NCI-H526 treated with DMSO at 0.1 percent for 48 hours (cell line): ENCODE results near the gene AUTS2.
"Not testable (repeated sequence)": the region's sequence is repeated elsewhere in the genome, so short reads cannot be mapped to it uniquely, and the experiment has no call there.

Experiments
- DNase-seq: peaks from one replicate; lab custom pipeline; 2025; lab: John Stamatoyannopoulos, UW

The AUTS2 gene

GRCh38 chr7:70787286-70787685, 1189.0 kb downstream of the AUTS2 start:
- no peak for DNase-seq

GRCh38 chr7:70787771-70788170, 1189.5 kb downstream of the AUTS2 start:
- no peak for DNase-seq

GRCh38 chr7:70788276-70788675, 1190.0 kb downstream of the AUTS2 start:
- no peak for DNase-seq

GRCh38 chr7:70789481-70790214, 1191.4 kb downstream of the AUTS2 start:
- DNase-seq = no peak

GRCh38 chr7:70790215-70791073, 1192.2 kb downstream of the AUTS2 start:
- no peak for DNase-seq

GRCh38 chr7:70791341-70791740, 1193.1 kb downstream of the AUTS2 start:
- DNase-seq = no peak

GRCh38 chr7:70793060-70793459, 1194.8 kb downstream of the AUTS2 start:
- DNase-seq = no peak

GRCh38 chr7:70793821-70794220, 1195.5 kb downstream of the AUTS2 start:
- no peak for DNase-seq

GRCh38 chr7:70794962-70795361, 1196.7 kb downstream of the AUTS2 start:
- no peak for DNase-seq

GRCh38 chr7:70795948-70796347, 1197.7 kb downstream of the AUTS2 start:
- DNase-seq = no peak

- no peak for DNase-seq
Observed at GRCh38 chr7:70797109-70797514, 1198.8 kb downstream of the AUTS2 start.

GRCh38 chr7:70799841-70800405, 1201.6 kb downstream of the AUTS2 start:
- no peak for DNase-seq

GRCh38 chr7:70805360-70805759, 1207.1 kb downstream of the AUTS2 start:
- DNase-seq = peak; percentile 14

- no peak for DNase-seq
Observed at GRCh38 chr7:70807650-70808049, 1209.4 kb downstream of the AUTS2 start.

- DNase-seq = no peak
Observed at GRCh38 chr7:70808876-70809275, 1210.6 kb downstream of the AUTS2 start.

GRCh38 chr7:70810558-70811139, 1212.4 kb downstream of the AUTS2 start:
- DNase-seq = no peak

- DNase-seq = no peak
Observed at GRCh38 chr7:70812511-70812910, 1214.2 kb downstream of the AUTS2 start.

GRCh38 chr7:70822490-70822889, 1224.2 kb downstream of the AUTS2 start:
- not testable (repeated sequence) for DNase-seq

- DNase-seq = peak; percentile 2
Observed at GRCh38 chr7:70829221-70830059, 1231.2 kb downstream of the AUTS2 start.

- no peak for DNase-seq
Observed at GRCh38 chr7:70830060-70830395, 1231.8 kb downstream of the AUTS2 start.

- DNase-seq = no peak
Observed at GRCh38 chr7:70830426-70830825, 1232.2 kb downstream of the AUTS2 start.

GRCh38 chr7:70833726-70834125, 1235.5 kb downstream of the AUTS2 start:
- no peak for DNase-seq
